Liver (tissue), 3 donors: ENCODE measurements around the gene SLC26A4.

ENCODE experiments used
- CTCF ChIP-seq: fragments of 150-350 bp; IDR thresholded peaks from 2 replicates; pipeline ENCODE4 v1.5.1; 2017; ENCODE audit warnings: improper control_type of control experiment, low read depth, low read length; ENCODE audit not compliant: missing input control
- GABPA ChIP-seq, 2 donors: IDR thresholded peaks in 1 of 2; conservative IDR thresholded peaks in 1 of 2; 2 replicates each; pipeline ENCODE4 v1.6.1; 2016; ENCODE audit warnings: antibody characterized with exemption in 2 of 2, mild to moderate bottlenecking in 1 of 2, moderate library complexity in 1 of 2
- SP1 ChIP-seq: IDR thresholded peaks from 2 replicates; pipeline ENCODE4 v1.6.1; 2018; ENCODE audit warnings: antibody characterized with exemption, mild to moderate bottlenecking
- donor health status: healthy.
- donor health status: healthy.

- TF ChIP-seq CTCF (no peak), GABPA (IDR thresholded peaks at IDR 0.05 in 1 of 2, conservative IDR thresholded peaks at IDR 0.05 in 1 of 2) (no peak), SP1 (no peak)
Measured at GRCh38 chr7:107712896-107713295, 52.3 kb downstream of the SLC26A4 start.
